ENCODE results near the gene OPRD1.

- no peak for TF ChIP-seq ZC3H10 (CRISPR knock-in tag; IDR thresholded peaks at IDR 0.05)
- no peak for TF ChIP-seq ZNF8 (CRISPR knock-in tag; IDR thresholded peaks at IDR 0.05)
- TF ChIP-seq PATZ1 (CRISPR knock-in tag; IDR thresholded peaks at IDR 0.05; ENCODE audit: borderline replicate concordance) = no peak
- TF ChIP-seq SNAI2 (CRISPR knock-in tag; IDR thresholded peaks at IDR 0.05) = no peak
- TF ChIP-seq GLIS3 (CRISPR knock-in tag; IDR thresholded peaks at IDR 0.05) = no peak
Observed at GRCh38 chr1:28804071-28804470, 7.9 kb upstream of the OPRD1 start.

All from SK-N-SH treated with all-trans-retinoic acid at 6 μM for 48 hours (cell line).